Measurements from ENCODE around the gene BEST3. TPM values are rescaled to one million over a fixed set of nuclear protein-coding genes. Genes with fewer than 3 reads are reported as not detected.
"Not testable (repeated sequence)": the region's sequence is repeated elsewhere in the genome, so short reads cannot be mapped to it uniquely, and the experiment has no call there.

Gene BEST3
- total RNA-seq, 1 experiment from 2014 or later, result 0.29 TPM

DNA sequence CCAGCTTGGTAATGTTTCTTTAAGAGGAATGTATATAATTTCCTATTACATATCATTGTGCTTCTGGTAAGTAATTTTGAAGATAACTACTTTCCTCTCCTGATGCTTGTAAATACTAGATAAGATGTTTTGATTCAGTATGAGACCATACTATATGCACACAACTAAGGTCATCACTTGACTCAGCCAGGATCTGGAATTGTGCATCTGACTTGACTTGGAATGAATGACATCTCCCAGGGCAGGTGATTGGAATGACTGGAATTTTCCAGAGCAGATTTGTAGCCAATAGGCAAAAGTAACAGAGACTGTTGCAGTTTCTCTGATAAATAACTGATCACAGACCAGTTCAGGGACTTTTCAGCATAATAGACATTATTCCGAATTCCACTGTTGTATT is 11.1 kb downstream of the BEST3 start:
- no peak for DNase-seq (ENCODE audit: low read depth)

DNA sequence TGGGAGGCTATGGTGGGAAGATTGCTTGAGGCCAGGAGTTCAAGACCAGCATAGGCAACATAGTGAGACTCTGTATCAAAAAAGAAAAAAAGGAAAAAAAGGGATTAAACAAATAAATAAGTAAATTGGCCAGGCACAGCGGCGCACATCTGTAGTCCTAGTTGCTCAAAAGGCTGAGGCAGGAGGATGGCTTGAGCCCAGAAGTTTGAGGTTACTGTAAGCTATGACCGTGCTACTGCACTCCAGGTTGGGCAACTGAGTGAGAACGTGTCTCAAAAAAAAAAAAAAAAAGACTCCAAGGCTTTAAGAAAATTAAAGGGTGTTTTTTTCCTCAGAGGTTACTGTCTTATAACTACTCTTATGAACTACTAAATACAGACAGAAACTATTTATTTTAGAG is 11.7 kb downstream of the BEST3 start:
- DNase-seq (ENCODE audit: low read depth), result no peak

DNA sequence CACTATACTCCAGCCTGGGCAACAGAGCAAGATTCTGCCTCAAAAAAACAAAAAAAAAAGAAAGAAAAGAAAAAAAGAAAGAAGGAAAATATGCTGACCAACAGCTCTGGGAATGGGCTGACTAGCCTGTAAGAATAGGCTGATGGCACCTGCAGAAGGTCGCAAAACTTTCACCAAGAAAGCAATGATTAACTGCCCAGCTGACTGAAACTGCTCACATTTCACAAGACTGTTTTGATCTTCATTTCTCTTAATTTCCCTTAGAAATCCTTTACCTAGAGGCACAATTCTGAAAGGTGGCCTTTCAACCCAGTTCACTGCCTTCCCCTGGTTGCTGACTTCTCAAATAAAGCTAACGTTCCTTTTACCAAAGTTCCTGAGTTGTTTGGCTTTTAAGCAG is 12.4 kb downstream of the BEST3 start:
- no peak for DNase-seq (ENCODE audit: low read depth)

DNA sequence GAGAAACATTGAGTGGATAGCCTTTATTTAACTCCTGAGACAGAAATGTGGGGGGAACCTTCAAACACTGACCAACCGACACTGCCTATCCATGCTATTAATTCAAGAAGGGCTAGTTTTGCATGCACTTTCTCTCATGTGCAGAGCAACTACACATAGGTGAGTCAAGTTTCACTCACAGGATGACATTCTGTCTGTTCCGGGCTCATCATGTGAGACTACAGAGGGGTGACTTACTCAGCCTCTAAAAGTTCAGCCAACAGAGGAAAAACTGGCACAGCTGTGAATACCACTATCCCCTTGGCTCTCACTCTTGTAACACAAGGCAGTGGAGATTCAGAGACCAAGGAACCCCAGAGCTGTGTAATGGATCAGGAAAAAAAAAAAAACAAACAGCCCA is 13.3 kb downstream of the BEST3 start:
- peak; percentile 56 for DNase-seq (ENCODE audit: low read depth)

DNA sequence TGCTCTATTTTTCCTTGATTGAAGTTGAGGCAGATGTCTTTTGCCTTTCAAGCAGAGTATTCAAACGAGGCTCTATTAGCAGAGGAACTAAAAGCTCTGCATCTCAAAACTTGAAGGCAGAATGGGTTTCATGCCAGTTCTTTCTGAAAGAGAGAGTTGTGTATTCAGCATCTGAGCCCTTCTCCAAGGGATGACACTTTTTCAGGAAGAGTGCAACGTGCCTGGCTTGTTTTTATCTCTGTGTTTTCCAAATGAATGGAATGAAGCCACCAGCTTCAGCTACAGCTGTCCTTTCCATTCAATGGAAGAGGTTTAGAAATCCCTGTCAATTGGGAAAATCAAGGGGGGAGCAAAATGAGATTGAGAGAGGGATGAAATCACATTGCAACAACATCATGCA is 14.6 kb downstream of the BEST3 start:
- no peak for DNase-seq (ENCODE audit: low read depth)

DNA sequence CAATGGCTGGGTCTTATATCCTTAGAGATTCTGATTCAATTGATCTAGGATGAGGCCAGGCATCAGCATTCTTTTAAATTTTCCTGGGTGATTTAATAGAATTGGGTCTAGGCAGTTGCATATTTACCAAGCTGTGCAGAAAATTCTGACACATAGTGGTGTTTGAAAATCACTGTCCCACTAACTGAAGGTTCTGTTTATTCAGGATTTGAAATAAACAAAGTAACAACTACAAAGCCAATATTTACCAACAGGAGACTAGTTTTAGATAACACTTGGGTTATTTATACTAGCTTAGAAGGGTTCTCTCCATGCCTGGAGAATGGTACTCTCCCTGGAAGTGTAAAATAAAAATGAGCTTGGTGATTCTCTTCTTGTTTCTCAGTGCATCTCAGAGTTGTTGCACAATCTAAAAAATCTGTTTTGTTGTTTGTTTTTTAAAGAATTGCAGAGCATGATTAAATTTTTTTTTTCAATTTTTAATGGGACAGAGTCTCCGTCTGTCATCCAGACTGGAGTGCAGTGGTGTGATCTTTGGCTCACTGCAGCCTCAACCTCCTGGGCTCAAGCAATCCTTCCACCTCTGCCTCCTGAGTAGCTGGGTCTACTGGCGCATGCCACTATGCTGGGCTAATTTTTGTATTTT is 16.9 kb downstream of the BEST3 start:
- DNase-seq (ENCODE audit: low read depth), result no peak

DNA sequence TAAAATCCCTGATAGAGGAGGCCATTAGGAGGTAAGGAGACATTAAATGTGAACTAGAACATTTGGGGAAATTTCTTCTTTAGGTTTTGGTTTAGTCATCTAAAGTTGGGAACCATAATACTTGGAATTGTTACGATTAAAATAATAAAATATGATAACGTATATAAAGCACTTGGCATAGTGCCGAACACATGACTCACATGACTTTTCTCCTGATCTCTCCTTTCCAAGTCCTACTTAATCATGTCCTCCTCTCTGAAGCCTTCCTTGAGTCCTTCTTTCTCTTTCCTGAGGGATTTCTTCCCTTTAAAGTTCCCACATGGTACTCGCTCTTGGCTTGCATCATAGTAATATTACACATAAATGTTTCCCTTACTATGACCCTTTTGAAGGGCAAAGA is 20.0 kb downstream of the BEST3 start:
- DNase-seq (ENCODE audit: low read depth), result no peak

DNA sequence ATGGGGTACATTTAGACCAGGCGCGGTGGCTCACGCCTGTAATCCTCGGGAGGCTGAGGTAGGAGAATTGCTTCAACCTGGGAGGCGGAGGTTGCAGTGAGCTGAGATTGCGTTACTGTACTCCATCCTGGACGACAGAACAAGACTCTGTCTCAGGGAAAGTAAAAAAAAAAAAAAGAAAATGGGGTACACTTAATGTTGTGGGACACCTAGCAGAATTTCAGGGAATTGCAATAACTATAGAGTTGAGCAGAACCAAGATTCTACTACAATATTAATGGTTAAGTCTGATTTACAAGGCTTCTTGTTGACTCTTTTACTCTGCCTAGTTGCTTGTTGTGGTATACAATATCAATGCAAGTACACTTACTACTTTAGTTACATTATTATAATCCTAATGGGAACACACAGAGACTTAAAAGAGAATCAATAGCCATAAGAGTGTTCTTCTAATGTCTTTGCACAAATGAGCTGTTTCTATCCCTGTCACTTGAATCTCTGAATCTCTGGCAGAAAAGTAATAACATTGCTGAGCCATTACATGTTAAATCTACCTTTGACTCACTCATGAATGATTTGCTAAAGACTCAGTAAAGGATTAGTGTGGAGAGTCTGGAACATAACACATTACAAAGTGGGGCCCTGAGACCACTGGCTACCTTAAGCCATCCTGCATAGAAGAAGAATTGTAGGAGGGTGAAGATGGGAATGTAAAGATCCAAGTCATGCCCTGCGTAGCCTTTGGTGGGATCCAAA is 22.7 kb downstream of the BEST3 start:
- DNase-seq (ENCODE audit: low read depth), result no peak

DNA sequence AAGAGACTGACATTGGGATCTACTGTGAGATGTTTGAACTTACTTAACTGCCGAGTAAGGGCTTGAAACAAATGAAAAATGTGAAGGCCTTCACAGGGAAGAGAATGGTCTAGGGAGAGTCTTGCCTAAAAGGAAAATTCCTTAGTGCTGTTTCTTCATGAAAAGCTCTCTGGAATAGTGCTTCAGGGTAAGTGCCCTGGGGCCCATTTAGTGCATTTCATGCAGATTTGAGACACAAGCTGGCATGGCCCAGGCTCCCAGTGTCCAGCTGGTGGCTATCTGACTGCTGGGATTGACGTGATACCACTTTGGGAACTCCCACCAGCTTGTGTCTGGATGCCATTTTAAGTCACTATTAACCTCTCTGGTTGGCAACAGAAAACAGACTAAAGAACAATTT is 26.9 kb downstream of the BEST3 start:
- no peak for DNase-seq (ENCODE audit: low read depth)

DNA sequence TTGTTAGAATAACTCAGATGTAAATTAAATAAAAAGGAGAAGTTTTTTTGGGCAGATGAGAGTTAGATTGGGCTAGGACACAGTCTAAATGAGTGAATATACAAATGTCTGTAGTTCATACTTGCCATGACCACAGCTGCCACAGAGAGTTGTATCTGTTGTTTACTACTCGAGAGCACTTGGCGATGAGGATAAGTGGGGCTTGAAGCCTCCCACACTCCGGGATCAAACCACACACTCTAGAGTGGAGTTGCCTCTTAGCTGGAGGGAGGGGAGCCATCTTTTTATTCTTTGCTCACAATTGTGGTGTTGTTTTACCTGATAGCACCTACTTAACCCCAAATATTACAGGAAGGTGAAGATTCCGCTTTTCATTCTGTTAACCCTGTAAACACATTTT is 27.5 kb downstream of the BEST3 start:
- DNase-seq (ENCODE audit: low read depth), result no peak

DNA sequence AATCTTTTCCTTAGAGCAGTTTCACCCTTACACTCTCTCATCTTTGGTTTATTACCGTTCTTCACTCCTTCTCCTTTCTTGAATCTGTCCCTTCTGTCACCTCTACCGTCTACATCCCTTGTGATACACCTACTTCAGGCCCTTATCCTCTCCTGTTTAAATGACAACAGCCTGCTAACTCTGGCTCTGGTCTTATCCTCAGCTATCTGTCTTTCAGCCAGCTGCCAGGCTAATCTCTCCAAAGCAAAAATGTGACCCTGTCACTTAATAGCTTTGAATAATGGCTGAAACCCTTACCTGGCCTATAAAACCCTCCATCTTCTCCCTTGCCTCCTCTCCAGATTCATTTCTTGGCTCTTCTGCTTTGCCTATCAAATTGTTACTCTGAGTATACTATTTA is 32.3 kb downstream of the BEST3 start:
- DNase-seq (ENCODE audit: low read depth), result no peak

DNA sequence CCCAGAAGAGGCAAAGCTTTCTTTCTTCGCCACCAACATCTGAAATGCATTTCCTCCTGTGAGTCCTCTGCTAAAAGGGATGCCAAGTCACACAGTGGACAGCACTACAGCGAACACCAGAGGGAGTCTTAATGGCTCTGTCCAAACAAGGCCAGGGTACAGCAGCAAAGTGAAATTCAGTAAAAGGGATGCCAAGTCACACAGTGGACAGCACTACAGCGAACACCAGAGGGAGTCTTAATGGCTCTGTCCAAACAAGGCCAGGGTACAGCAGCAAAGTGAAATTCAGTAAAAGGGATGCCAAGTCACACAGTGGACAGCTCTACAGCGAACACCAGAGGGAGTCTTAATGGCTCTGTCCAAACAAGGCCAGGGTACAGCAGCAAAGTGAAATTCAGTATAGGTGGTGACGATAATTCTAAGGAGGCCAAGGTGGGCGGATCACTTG is 34.1 kb downstream of the BEST3 start:
- DNase-seq (ENCODE audit: low read depth), result not testable (repeated sequence)

DNA sequence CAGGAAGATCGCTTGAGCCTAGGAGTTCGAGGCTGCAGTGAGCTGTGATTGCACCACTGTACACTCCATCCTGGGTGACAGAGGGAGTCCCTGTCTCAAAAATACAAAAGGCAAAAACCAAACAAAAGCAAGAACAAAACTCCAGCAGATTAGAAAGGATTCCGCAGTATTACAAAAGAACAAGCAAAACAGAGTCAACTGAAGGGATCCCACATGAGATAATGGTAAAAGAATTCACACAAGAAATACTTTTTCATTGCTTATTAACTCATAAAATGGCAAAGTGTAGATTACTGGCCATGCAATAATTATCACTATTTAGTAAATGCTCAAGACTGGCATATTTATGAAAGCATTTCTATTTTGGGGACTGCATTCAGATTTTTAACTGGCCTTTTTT is 35.4 kb downstream of the BEST3 start:
- no peak for DNase-seq (ENCODE audit: low read depth)

DNA sequence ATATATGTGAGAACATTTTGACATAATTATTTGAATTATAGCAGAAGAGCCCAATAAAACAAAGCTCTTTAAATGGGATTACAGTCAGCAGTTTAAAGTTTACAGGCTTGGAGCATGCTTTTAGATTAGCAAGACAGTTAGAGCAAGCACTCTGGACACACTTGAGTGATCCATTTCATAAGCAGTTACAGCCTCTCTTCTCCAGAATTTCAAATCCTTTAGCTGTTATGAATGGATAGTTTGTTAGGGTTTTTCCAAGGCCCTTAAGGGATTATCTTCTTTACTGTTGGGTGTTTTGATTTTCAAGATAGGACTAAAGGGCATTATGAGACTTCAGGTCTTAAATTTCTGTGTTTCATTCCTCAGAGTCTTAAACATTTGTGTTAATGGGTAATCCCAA is 36.3 kb downstream of the BEST3 start:
- no peak for DNase-seq (ENCODE audit: low read depth)

DNA sequence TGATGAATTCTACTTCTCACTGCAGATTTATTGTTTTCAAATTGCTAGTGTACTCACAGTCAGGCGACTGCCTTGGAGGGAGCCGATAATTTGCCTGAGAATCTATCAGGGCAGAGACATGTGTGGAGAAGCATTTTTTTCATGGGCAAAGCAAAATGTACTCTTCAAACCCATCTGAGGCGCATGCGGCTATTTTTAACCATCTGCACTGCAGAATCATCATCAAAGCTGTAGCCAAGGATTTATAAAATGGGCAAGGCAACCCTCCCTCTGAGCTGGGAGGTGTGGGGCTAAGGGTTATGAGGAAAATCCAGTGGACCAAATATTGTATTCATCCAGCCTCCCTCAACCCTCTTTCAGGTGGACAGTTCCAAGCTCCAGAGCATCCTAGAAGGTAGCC is 37.7 kb downstream of the BEST3 start:
- DNase-seq (ENCODE audit: low read depth), result no peak

DNA sequence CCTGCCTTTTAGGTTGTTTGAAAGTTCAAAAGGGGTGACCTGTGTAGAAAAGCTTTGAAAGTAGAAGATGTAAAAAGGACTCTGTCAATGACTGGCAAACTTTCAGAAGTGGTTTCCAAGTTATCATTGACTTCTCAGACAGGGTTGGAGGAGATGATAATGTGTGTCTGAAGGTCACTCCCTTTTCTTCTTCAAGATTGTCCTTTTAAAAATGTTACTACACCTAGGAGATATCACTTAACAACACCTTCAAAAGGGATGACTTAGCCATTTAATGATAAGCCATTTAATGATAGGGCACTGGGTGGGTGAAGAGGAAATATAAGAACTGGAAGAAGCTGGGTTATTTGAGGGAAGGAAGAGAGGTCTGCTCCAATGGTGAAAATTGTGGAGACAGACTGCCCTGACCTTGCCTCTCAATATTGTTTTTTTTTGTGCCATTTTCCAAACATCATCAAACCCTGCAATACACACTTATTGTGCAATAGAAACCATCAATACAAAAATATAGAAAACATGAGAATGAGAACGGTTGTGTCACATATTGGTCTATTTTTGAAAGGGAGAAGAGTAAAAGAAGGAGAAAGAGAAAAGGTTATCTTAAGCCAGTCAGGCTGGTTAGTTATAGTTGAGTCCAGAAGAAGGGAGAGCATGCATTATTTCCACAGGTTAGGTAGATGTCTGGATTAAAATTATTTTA is 38.8 kb downstream of the BEST3 start:
- DNase-seq (ENCODE audit: low read depth), result no peak

DNA sequence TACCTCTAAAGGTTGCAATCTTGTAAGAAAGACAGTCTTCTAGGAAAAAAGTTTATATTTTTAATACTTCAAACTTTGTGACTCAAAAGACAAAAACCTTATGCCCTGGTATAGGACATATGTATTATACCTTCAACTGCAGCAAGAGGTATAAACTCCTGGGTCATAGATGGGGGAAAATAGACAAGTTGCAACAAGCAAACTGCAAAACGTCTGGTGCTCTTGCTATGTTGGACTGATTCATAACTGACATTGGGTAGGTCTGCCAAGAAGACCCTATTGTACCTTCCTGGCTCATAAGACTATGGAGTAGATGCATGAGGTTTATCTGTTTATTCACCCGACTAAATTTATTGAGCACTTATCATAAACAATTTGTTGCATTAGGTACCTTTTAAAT is 40.9 kb downstream of the BEST3 start:
- no peak for DNase-seq (ENCODE audit: low read depth)

DNA sequence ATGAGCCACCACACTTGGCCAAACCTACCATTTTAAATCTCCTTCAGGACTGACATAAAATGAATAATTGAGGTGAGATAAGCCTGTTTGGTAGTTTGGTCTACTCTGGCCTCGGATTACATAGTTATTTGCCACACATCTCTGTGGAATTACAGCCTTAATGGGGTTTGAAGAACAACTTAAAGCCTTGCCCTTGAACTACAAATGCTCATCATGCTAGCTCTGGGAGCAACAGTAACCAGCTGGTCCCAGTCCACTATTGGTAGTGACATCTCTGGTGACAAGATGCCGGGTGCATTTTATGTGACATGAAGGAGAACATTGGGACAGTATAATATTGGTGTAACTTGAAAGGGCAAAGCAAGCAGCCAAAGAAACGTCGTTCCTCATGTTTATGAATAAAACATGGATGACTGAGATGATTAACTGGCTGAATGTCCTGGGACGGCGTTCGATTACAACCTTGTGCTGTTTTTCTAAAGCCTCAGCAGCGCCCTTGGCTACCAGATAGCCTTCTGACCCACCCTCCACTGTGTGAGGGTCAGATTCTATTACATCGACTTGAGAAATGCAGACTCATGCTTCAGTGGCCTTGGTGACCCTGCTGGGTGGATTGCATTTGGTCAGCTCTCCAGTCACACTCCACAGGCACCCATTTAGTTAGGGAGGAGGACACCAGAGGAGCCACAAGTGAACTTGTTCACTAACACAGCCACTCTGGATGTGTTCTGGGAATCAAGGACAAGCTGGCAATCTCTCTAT is 41.5 kb downstream of the BEST3 start:
- DNase-seq (ENCODE audit: low read depth), result no peak

DNA sequence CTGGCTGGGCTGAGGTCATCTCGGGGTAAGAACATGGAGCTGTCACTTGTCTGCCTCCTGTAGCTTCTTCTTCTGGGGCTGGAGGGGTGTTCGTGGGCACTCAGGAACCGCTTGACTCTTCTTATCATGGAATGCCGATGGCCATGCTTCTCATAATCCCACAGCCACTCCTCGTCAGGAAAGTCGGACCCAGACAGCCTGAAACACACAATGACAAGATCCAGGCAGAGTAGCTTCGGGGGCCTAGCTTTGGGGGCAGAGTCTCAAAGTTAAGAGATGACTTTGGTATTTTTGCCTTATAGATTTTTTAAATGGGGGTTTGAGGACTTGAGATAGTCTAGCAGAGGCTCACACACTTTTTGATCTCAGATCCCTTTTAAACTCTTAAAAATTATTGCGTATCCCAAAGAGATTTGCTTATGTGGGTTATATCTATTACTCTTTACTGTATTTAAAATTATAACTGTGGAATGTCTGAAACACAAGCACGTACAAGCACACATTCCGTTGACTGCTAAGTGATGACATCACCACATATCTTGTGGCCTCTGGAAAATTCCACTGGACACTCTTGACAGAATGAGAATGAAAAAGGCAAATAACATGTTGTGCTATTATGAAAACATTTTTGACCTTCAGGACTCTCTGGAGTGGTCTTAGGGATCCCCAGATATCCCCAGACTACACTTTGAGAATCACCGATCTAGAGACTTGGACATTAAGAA is 43.3 kb downstream of the BEST3 start:
- DNase-seq (ENCODE audit: low read depth), result peak; percentile 58

DNA sequence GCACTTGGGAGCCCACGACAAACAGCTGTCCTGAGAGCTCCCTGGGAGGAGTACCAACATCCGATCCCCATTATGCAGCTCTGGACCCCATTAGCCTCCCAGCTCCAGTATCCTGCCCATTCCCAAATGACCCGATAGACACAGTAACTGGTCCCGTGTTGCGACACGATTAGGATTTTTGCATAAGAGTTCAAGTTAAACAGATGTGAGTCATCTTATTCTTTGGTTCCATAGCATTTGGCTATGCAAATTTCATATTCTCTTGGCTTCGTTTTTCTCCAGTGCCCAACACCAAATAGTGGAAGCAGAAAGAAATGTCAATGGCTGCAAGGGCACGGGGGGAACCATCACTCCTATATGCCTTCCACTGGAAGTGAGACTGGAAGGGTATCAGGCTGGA is 45.4 kb downstream of the BEST3 start:
- no peak for DNase-seq (ENCODE audit: low read depth)

DNA sequence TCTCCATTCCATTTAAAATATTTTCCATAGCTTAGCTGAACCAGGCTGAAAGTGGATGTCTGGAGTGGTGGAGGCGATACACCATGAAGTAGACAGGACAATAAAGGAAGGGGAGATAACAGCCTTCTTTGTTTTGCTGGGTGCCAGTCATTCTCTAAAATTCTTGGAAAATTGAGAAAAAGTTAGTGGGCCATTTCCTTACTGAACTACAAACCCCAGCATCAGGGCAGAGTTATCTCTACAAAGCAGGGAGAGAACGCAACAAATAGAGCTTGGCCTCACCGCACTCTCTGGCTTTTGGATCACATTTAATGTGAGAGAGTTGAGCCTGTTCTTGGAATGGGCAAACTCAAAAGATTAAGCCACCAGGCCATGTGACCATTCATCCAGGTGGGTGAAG is 47.2 kb downstream of the BEST3 start:
- DNase-seq (ENCODE audit: low read depth), result no peak

DNA sequence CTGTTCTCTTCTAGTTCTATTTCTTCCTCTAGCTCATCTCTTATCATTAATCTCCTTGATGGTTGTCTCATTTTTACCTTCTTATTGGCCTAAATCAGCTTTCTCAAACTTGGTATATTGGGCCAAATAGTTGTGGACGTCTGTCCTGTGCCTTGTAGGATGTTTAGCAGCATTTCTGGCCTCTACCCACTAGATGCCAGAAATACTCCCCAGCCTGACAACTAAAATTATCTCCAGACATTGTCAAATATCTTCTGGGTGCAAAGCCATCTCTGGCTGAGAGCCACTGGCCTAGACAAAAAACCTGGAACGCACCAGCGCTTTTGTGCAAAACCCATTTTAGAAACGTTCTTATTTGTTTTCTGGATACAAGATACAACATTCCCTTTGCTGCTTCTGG is 49.6 kb downstream of the BEST3 start:
- DNase-seq (ENCODE audit: low read depth), result no peak

Data from Daoy (cell line).